MG63 (cell line): ENCODE measurements around the gene GABRG3. TPM values are rescaled to one million over a fixed set of nuclear protein-coding genes. Genes with fewer than 3 reads are reported as not detected.
"Not testable (repeated sequence)": the region's sequence is repeated elsewhere in the genome, so short reads cannot be mapped to it uniquely, and the experiment has no call there.

Source experiments
- DNase-seq: peaks from one replicate; pipeline ENCODE4 v3.0.0-alpha.2; 2020
- H3K27me3 ChIP-seq: fragments of 250-450 bp; sonication (Bioruptor Pico); 2 replicates; pipeline ENCODE4 v1.5.1; 2020; ENCODE audit warnings: mild to moderate bottlenecking, moderate library complexity
- H3K36me3 ChIP-seq: fragments of 250-450 bp; sonication (Bioruptor Pico); 2 replicates; pipeline ENCODE4 v1.5.1; 2020; ENCODE audit warnings: mild to moderate bottlenecking, moderate library complexity
- H3K4me3 ChIP-seq: fragments of 250-450 bp; sonication (Bioruptor Pico); 2 replicates; pipeline ENCODE4 v1.5.1; 2020; ENCODE audit warnings: mild to moderate bottlenecking, moderate library complexity
- H3K9me3 ChIP-seq: fragments of 250-450 bp; sonication (Bioruptor Pico); 2 replicates; pipeline ENCODE4 v1.5.1; 2020; ENCODE audit warnings: mild to moderate bottlenecking, moderate library complexity
- total RNA-seq: library from RNA; depleted of rRNA; stranded (reverse); fragments of >200 nt; shearing (Covaris generic); gene quantifications from 2 replicates; pipeline ENCODE4 v1.2.3, GENCODE V29; 2014; ENCODE audit warnings: low replicate concordance

Gene GABRG3
- total RNA-seq, 1 experiment from 2014 or later = not detected

GRCh38 chr15:27172821-27173220 lies 201.8 kb downstream of the GABRG3 start:
- DNase-seq = no peak
- H3K27me3 ChIP-seq = no peaks in the 10 kb centered on the region
- no peak overlapping the region for H3K4me3 ChIP-seq
- H3K36me3 ChIP-seq = no peaks in the 10 kb centered on the region
- no peaks in the 10 kb centered on the region; the same call in 1 of the 2 replicates for H3K9me3 ChIP-seq

- no peak overlapping the region for H3K4me3 ChIP-seq
- H3K9me3 ChIP-seq = no peaks in the 10 kb centered on the region; the same call in 1 of the 2 replicates
- H3K27me3 ChIP-seq = no peaks in the 10 kb centered on the region
- H3K36me3 ChIP-seq = no peaks in the 10 kb centered on the region
- DNase-seq = no peak
These were observed 204.6 kb downstream of the GABRG3 start for GRCh38 chr15:27175472-27176153.

- Histone ChIP-seq H3K4me3 (no peak overlapping the region), H3K36me3 (no peaks in the 10 kb centered on the region), H3K27me3 (no peaks in the 10 kb centered on the region), H3K9me3 (no peaks in the 10 kb centered on the region; the same call in 1 of the 2 replicates)
- DNase-seq = no peak
These were observed 205.9 kb downstream of the GABRG3 start for GRCh38 chr15:27176785-27177406.

GRCh38 chr15:27179789-27180188 lies 208.8 kb downstream of the GABRG3 start:
- no peak for DNase-seq
- H3K4me3 ChIP-seq = no peak overlapping the region

GRCh38 chr15:27182561-27183110 lies 211.7 kb downstream of the GABRG3 start:
- no peaks in the 10 kb centered on the region for H3K36me3 ChIP-seq
- no peak for DNase-seq
- no peaks in the 10 kb centered on the region for H3K9me3 ChIP-seq
- H3K27me3 ChIP-seq = no peaks in the 10 kb centered on the region
- H3K4me3 ChIP-seq = no peak overlapping the region

More at GRCh38 chr15:27179789-27180188, 208.8 kb downstream of the GABRG3 start:
- no peaks in the 10 kb centered on the region for H3K27me3 ChIP-seq
- H3K9me3 ChIP-seq = no peaks in the 10 kb centered on the region; the same call in 1 of the 2 replicates
- H3K36me3 ChIP-seq = no peaks in the 10 kb centered on the region

GRCh38 chr15:27183201-27183600 lies 212.2 kb downstream of the GABRG3 start:
- no peak for DNase-seq
- Histone ChIP-seq H3K36me3 (no peaks in the 10 kb centered on the region), H3K27me3 (no peaks in the 10 kb centered on the region), H3K9me3 (no peaks in the 10 kb centered on the region), H3K4me3 (no peak overlapping the region)

GRCh38 chr15:27191515-27191914 lies 220.5 kb downstream of the GABRG3 start:
- not testable (repeated sequence) for DNase-seq, H3K9me3 ChIP-seq, H3K27me3 ChIP-seq, H3K36me3 ChIP-seq, H3K4me3 ChIP-seq

GRCh38 chr15:27196691-27197090 lies 225.7 kb downstream of the GABRG3 start:
- Histone ChIP-seq H3K4me3 (no peak overlapping the region), H3K9me3 (no peaks in the 10 kb centered on the region), H3K27me3 (no peaks in the 10 kb centered on the region), H3K36me3 (no peaks in the 10 kb centered on the region)
- no peak for DNase-seq

- no peaks in the 10 kb centered on the region for H3K9me3 ChIP-seq
- H3K4me3 ChIP-seq = no peak overlapping the region
- DNase-seq = no peak
These were observed 230.4 kb downstream of the GABRG3 start for GRCh38 chr15:27201425-27201824.

GRCh38 chr15:27210176-27210575 lies 239.2 kb downstream of the GABRG3 start:
- H3K4me3 ChIP-seq = no peak overlapping the region
- no peaks in the 10 kb centered on the region for H3K27me3 ChIP-seq
- no peaks in the 10 kb centered on the region for H3K36me3 ChIP-seq
- DNase-seq = no peak
- H3K9me3 ChIP-seq = no peaks in the 10 kb centered on the region

More at GRCh38 chr15:27201425-27201824, 230.4 kb downstream of the GABRG3 start:
- no peaks in the 10 kb centered on the region for H3K27me3 ChIP-seq
- no peaks in the 10 kb centered on the region for H3K36me3 ChIP-seq

- H3K4me3 ChIP-seq = no peak overlapping the region
- H3K27me3 ChIP-seq = no peaks in the 10 kb centered on the region
- DNase-seq = no peak
- H3K9me3 ChIP-seq = no peaks in the 10 kb centered on the region
- H3K36me3 ChIP-seq = no peaks in the 10 kb centered on the region
These were observed 243.1 kb downstream of the GABRG3 start for GRCh38 chr15:27214032-27214431.

GRCh38 chr15:27214961-27215360 lies 244.0 kb downstream of the GABRG3 start:
- Histone ChIP-seq H3K9me3 (no peaks in the 10 kb centered on the region), H3K36me3 (no peaks in the 10 kb centered on the region), H3K27me3 (no peaks in the 10 kb centered on the region), H3K4me3 (no peak overlapping the region)
- no peak for DNase-seq

GRCh38 chr15:27218426-27218825 lies 247.4 kb downstream of the GABRG3 start:
- Histone ChIP-seq H3K4me3 (no peak overlapping the region), H3K36me3 (no peaks in the 10 kb centered on the region), H3K9me3 (no peaks in the 10 kb centered on the region), H3K27me3 (no peaks in the 10 kb centered on the region)
- no peak for DNase-seq

GRCh38 chr15:27219636-27220035 lies 248.7 kb downstream of the GABRG3 start:
- Histone ChIP-seq H3K4me3 (no peak overlapping the region), H3K9me3 (no peaks in the 10 kb centered on the region), H3K27me3 (no peaks in the 10 kb centered on the region), H3K36me3 (no peaks in the 10 kb centered on the region)
- DNase-seq = no peak

- DNase-seq = no peak
- no peak overlapping the region for H3K4me3 ChIP-seq
- H3K27me3 ChIP-seq = no peaks in the 10 kb centered on the region
- no peaks in the 10 kb centered on the region for H3K36me3 ChIP-seq
- no peaks in the 10 kb centered on the region for H3K9me3 ChIP-seq
These were observed 249.2 kb downstream of the GABRG3 start for GRCh38 chr15:27220199-27220598.

- H3K9me3 ChIP-seq = no peaks in the 10 kb centered on the region
- H3K27me3 ChIP-seq = no peaks in the 10 kb centered on the region
- H3K4me3 ChIP-seq = no peak overlapping the region
- H3K36me3 ChIP-seq = no peaks in the 10 kb centered on the region
- DNase-seq = peak; percentile 6
These were observed 251.5 kb downstream of the GABRG3 start for GRCh38 chr15:27222479-27222878.

- Histone ChIP-seq H3K36me3 (no peaks in the 10 kb centered on the region), H3K9me3 (no peaks in the 10 kb centered on the region)
- no peak for DNase-seq
These were observed 252.2 kb downstream of the GABRG3 start for GRCh38 chr15:27223179-27223578.

GRCh38 chr15:27231811-27232210 lies 260.8 kb downstream of the GABRG3 start:
- Histone ChIP-seq H3K9me3 (no peaks in the 10 kb centered on the region), H3K27me3 (no peaks in the 10 kb centered on the region), H3K4me3 (no peak overlapping the region), H3K36me3 (no peaks in the 10 kb centered on the region)
- no peak for DNase-seq

More at GRCh38 chr15:27223179-27223578, 252.2 kb downstream of the GABRG3 start:
- no peaks in the 10 kb centered on the region for H3K27me3 ChIP-seq
- no peak overlapping the region for H3K4me3 ChIP-seq
